Lower lobe of right lung (tissue), 2 donors: Measurements from ENCODE around the gene AKAP6. TPM values are rescaled to one million over a fixed set of nuclear protein-coding genes. Genes with fewer than 3 reads are reported as not detected.

Experiments
- ATAC-seq, 2 donors: fragments of 200-7000 bp; cut with Tn5 transposase; one replicate each; pipeline ENCODE4 v1.9.1; 2020 to 2022; ENCODE audit warnings: mild to moderate bottlenecking in 2 of 2, moderate library complexity in 2 of 2
- DNase-seq: peaks from one replicate; pipeline ENCODE4 v3.0.0-alpha.2; 2020
- H3K27ac ChIP-seq: fragments of 200-600 bp; one replicate; pipeline ENCODE4 v1.8.0; 2022
- H3K27me3 ChIP-seq: fragments of 200-600 bp; one replicate; pipeline ENCODE4 v1.8.0; 2022; ENCODE audit warnings: low read depth
- H3K36me3 ChIP-seq: fragments of 200-600 bp; one replicate; pipeline ENCODE4 v1.8.0; 2022; ENCODE audit warnings: mild to moderate bottlenecking
- H3K4me1 ChIP-seq: fragments of 200-600 bp; one replicate; pipeline ENCODE4 v1.8.0; 2022
- H3K4me3 ChIP-seq: fragments of 200-600 bp; one replicate; pipeline ENCODE4 v1.8.0; 2022; ENCODE audit warnings: mild to moderate bottlenecking
- H3K9me3 ChIP-seq: fragments of 200-600 bp; one replicate; pipeline ENCODE4 v1.8.0; 2022
- intact Hi-C: fragments of 100-400 bp; cut with DNase I; formaldehyde crosslinking; loops from one replicate; pipeline ENCODE4 v1.11.0; 2022
- total RNA-seq: library from RNA; stranded (reverse); fragmentation: NEBNext Ultra II Directional; extraction: Animal tissue kit (Norgen Biotek cat#: 25700); gene quantifications from one replicate; pipeline ENCODE4 v1.2.1, GENCODE V29; 2021
- TF ChIP-seq, protein P1 (sequence below): fragments of 200-600 bp; IDR thresholded peaks from one replicate; pipeline ENCODE4 v1.8.0; 2022; ENCODE audit warnings: antibody characterized with exemption, mild to moderate bottlenecking
- donor health status: DM: no; HTN: yes; CAD: no; lungs with severe emphysema.

AKAP6 gene
- total RNA-seq, 1 donor from 2014 or later, result 8.6 TPM

DNA sequence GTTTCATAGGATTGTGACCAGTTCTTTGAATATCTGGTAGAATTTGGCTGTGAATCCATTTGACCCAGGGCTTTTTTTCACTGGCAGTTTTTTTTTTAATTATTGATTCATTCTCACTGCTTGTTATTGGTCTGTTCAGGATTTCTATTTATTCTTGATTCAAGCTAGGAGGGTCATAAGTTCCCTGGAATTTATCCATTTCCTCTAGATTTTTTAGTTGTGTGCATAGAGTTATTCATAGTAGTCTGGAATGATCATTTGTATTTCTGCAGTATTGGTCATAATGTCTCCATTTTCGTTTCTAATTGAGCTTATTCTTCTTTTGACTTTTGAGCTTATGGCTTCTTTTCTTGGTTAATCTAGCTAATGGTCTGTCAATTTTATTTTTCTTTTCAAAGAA lies 291.6 kb downstream of the AKAP6 start:
- TF ChIP-seq, protein P1, sequence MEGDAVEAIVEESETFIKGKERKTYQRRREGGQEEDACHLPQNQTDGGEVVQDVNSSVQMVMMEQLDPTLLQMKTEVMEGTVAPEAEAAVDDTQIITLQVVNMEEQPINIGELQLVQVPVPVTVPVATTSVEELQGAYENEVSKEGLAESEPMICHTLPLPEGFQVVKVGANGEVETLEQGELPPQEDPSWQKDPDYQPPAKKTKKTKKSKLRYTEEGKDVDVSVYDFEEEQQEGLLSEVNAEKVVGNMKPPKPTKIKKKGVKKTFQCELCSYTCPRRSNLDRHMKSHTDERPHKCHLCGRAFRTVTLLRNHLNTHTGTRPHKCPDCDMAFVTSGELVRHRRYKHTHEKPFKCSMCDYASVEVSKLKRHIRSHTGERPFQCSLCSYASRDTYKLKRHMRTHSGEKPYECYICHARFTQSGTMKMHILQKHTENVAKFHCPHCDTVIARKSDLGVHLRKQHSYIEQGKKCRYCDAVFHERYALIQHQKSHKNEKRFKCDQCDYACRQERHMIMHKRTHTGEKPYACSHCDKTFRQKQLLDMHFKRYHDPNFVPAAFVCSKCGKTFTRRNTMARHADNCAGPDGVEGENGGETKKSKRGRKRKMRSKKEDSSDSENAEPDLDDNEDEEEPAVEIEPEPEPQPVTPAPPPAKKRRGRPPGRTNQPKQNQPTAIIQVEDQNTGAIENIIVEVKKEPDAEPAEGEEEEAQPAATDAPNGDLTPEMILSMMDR, result no peak
- Histone ChIP-seq H3K9me3 (no peaks in the 10 kb centered on the region), H3K4me1 (no peaks in the 10 kb centered on the region), H3K4me3 (no peak overlapping the region), H3K27ac (no peak overlapping the region), H3K36me3 (no peaks in the 10 kb centered on the region), H3K27me3 (no peaks in the 10 kb centered on the region)
- ATAC-seq, result no peak
- DNase-seq, result no peak
- intact Hi-C loops, result no loop called here

DNA sequence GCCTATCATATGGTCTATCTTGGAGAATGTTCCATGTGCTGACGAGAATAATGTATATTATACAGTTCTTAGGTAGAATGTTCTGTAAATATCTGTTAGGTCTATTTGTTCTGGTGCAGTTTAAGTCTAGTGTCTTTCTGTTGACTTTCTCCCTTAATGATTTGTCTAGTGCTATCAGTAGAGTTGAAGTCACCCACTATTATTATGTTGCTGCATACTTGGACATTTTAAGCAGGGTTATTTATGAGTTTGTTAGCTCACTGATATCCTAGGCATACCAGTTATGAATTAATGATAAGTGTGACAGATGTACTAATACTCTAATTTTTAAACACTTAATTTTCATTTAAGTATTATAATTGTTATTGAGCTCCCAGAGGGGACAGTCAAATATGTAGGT lies 292.5 kb downstream of the AKAP6 start:
- TF ChIP-seq, protein P1, result no peak
- no peak for DNase-seq

DNA sequence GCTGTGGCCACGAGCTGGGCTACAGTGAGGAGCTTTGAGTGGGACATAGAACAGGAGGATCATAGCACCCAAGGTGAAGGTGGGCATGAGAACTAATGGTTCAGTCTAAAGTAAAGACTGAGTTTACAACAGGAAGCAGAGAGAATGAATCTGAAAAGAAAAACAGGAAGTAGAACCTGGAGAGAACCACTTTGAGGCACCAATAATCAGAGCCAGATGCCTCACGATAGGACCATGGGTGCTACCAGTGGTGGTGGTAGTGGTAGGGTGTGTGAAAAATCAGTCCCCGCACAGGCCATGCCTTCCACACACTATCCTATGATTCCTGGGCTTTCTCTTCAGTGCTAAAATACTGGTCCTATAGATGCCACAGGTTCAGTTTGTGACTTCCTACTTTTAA lies 293.6 kb downstream of the AKAP6 start:
- Histone ChIP-seq H3K27ac (no peak overlapping the region), H3K27me3 (no peaks in the 10 kb centered on the region), H3K36me3 (no peaks in the 10 kb centered on the region), H3K4me1 (no peaks in the 10 kb centered on the region), H3K9me3 (no peaks in the 10 kb centered on the region), H3K4me3 (no peak overlapping the region)
- TF ChIP-seq, protein P1, result no peak
- intact Hi-C loops, result no loop called here
- ATAC-seq (no peak), DNase-seq (no peak)

More for the DNA sequence above, 292.5 kb downstream of the AKAP6 start:
- intact Hi-C loops, result no loop called here
- Histone ChIP-seq H3K27ac (no peak overlapping the region), H3K9me3 (no peaks in the 10 kb centered on the region), H3K4me3 (no peak overlapping the region), H3K4me1 (no peaks in the 10 kb centered on the region), H3K27me3 (no peaks in the 10 kb centered on the region), H3K36me3 (no peaks in the 10 kb centered on the region)
- no peak for ATAC-seq

DNA sequence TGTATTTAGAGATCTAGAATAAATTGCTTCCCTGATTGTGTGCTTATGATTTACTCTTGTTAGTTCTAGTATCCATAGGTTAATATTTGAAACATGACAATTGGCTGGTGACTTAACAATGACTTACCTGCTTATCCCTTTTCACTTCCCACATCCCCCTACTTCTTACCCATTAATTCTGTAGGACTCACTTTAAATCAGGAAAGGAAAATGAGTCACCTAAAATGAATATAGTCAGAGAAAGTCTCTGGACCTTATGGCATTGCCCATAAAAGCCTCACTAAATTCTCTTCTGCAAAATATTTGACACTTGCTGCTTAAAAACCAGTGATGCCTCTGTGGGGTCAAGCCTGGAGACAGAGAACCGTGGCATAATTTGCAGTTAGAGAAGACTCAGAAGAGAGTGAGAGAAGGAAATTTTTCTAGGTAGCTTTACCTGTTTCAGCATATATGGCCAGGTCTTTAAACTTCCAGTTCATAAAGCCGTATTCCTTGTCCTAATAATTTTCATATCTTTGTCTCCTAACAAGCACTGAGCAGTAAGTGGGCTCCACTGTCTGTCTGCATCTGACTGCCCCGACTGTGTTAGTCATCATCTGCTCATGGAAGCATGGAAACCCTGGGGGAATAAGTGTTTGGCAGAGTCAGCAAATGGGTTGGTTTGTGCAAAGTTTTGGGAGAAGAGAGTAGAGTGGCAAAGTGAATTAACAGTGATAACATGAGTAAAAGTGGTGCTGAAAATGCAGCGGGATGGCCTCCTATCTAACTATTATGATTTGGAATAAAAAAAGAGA lies 294.4 kb downstream of the AKAP6 start:
- ATAC-seq, result no peak
- no peaks in the 10 kb centered on the region for H3K4me1 ChIP-seq
- H3K27ac ChIP-seq, result no peak overlapping the region
- DNase-seq, result no peak
- TF ChIP-seq, protein P1, result no peak
- H3K36me3 ChIP-seq, result no peaks in the 10 kb centered on the region
- intact Hi-C loops, result no loop called here
- H3K27me3 ChIP-seq, result no peaks in the 10 kb centered on the region
- H3K9me3 ChIP-seq, result no peaks in the 10 kb centered on the region
- no peak overlapping the region for H3K4me3 ChIP-seq

DNA sequence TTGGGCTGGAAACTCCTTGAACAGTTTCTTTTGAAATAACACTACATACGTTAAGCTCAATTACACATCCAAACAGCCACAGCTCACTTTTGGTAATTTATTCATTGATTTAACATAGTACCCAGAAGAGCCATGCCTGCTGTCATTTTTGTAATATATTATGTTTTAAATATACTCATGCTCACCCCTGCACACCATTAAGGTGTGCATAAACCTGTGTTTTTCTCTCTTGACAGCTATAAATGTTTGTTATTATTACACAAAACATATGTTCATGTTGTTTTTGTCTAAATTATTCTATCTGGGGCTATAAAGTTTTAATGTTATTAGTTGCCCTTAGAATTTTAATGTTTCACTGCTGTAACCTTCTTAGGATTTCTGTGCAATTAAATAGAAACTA lies 296.1 kb downstream of the AKAP6 start:
- Histone ChIP-seq H3K27ac (no peak overlapping the region), H3K27me3 (no peaks in the 10 kb centered on the region), H3K36me3 (no peaks in the 10 kb centered on the region), H3K4me1 (no peaks in the 10 kb centered on the region), H3K9me3 (no peaks in the 10 kb centered on the region), H3K4me3 (no peak overlapping the region)
- DNase-seq, result no peak
- TF ChIP-seq, protein P1, result no peak
- intact Hi-C loops, result no loop called here
- ATAC-seq, result no peak
